ENCODE data around the gene RRP15. TPM values are rescaled to one million over a fixed set of nuclear protein-coding genes. Genes with fewer than 3 reads are reported as not detected.

RRP15 gene
- total and polyA plus RNA-seq, 9 of the 15 experiments (the other 6 are each of a cell fraction or from before 2014, with no cell fraction given), result 9.5 to 58.1 (median 29.3) TPM

DNA sequence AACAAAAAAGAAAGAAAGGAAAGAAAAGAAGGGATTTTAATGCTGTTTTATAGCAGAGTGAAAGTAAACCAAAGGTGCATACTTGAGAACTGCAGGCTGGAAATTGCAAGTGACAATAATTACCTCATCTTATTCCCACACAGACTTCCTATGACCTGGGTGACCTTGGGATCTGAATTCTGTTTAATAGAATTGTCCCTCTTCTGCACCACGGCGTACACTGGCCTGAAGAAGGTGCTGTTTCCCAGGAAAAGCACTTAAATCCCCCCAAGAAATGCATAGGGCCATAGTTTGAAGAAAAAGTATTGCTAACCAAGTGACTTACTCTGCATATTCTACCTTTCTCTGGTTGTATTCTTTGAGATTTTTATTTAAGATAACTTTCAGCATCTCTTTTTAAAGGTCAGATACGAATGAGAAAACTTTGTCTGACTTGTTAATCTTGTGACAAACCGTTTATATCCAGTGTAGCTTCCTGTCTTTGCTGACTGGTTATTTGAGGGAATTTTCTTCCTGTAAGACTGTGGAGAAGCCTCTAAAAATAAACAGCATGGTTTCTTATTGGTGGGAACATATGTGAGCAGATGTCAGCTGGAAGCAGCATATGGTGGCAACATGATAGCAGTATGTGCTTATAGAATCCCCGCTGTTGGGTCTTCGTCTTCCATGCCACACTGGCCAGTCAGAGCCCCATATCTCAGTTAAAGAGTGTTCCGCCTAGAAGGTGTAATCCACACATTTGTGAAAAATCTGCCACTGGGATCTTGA is 76.4 kb downstream of the RRP15 start:
- Histone ChIP-seq H3K36me3 (ENCODE audit: control insufficient read depth, insufficient read depth, low read length) (no peaks in the 10 kb centered on the region), H3K27me3 (ENCODE audit: control insufficient read depth in 2 of 2, insufficient read depth in 2 of 2, low read length in 2 of 2) (no peaks in the 10 kb centered on the region), H4K20me1 (replicated peaks; ENCODE audit: control insufficient read depth, insufficient read depth, low read length) (no peaks in the 10 kb centered on the region), H3K9me1 (ENCODE audit: control insufficient read depth, insufficient read depth, low read length) (no peaks in the 10 kb centered on the region), H3K4me3 (no peak overlapping the region), H3K4me1 (replicated peaks in 1 of 2; ENCODE audit: control insufficient read depth in 2 of 2, insufficient read depth in 2 of 2, low read length in 2 of 2) (peaks cover 0 to 10% of the 10 kb centered on the region in 2 experiments; a peak in 3 of 5 replicates), H2AFZ (ENCODE audit: low read depth, low read length) (no peak overlapping the region), H3K79me2 (ENCODE audit: control insufficient read depth, insufficient read depth, low read length) (no peaks in the 10 kb centered on the region), H3K9me3 (replicated peaks; ENCODE audit: control insufficient read depth, insufficient read depth, low read depth, low read length) (no peaks in the 10 kb centered on the region), H3K27ac (ENCODE audit: extremely low read depth, low read depth, low read length) (no peak overlapping the region), H3K4me2 (ENCODE audit: insufficient read depth, low read length) (no peak overlapping the region), H3K9ac (ENCODE audit: insufficient read depth in 1 of 2, low read depth in 2 of 2, low read length in 2 of 2) (no peak overlapping the region)
- ChIA-PET POLR2A (no interaction called here), CTCF (ENCODE audit: low intra/inter-chr PET ratio) (interaction anchor here (0.6 to 1.2 kb wide), 2 partner anchors 24 to 1055 kb away, joined by 3 to 5 read pairs; no protein-coding TSS in a partner anchor)
- 26% methylated on average over 7 of the region's 7 CpGs for WGBS (ENCODE audit: insufficient coverage, low coverage, missing lambda C conversion rate)
- ATAC-seq (peak; percentile 72), FAIRE-seq (peak; percentile 78), DNase-seq (ENCODE audit: extremely low read depth in 1 of 4, low spot score in 3 of 4) (peak in 2 of 4 experiments; percentile 22 to 37)
- intact Hi-C loops (cut with micrococcal nuclease) (loop anchor here (1.0 to 10.0 kb wide), 3 partner anchors 160 to 1055 kb away; no protein-coding TSS in a partner anchor), in situ Hi-C loops (cut with MboI) (no loop called here)
- no TSS peak for BruUV-seq (replicated peaks)
- TF ChIP-seq SUPT5H (IDR thresholded peaks at IDR 0.05) (no peak), ETS1 (conservative IDR thresholded peaks at IDR 0.05; ENCODE audit: control insufficient read depth, low read depth, low read length) (no peak), CBX8 (IDR thresholded peaks at IDR 0.05; ENCODE audit: borderline replicate concordance, extremely low read depth, low read depth, low read length, poor library complexity, severe bottlenecking) (no peak), ZNF311 (CRISPR knock-in tag; IDR thresholded peaks at IDR 0.05) (no peak), ETV5 (CRISPR knock-in tag; IDR thresholded peaks at IDR 0.05; ENCODE audit: low read depth) (no peak), RAD21 (CRISPR knock-in tag; conservative IDR thresholded peaks at IDR 0.05 in 1 of 2, IDR thresholded peaks at IDR 0.05 in 1 of 2) (peak; percentile 35 to 74), STAG1 (CRISPR knock-in tag; IDR thresholded peaks at IDR 0.05; ENCODE audit: borderline replicate concordance) (no peak), ZNF239 (CRISPR knock-in tag; IDR thresholded peaks at IDR 0.05) (no peak), ZFX (CRISPR knock-in tag; IDR thresholded peaks at IDR 0.05) (no peak), ZNF584 (CRISPR knock-in tag; IDR thresholded peaks at IDR 0.05; ENCODE audit: low read depth) (no peak), ZBTB17 (CRISPR knock-in tag; IDR thresholded peaks at IDR 0.05) (no peak), IRF2 (CRISPR knock-in tag; IDR thresholded peaks at IDR 0.05) (no peak), ESRRA (IDR thresholded peaks at IDR 0.05; ENCODE audit: borderline replicate concordance, low read depth) (peak; percentile 88), ATF1 (CRISPR knock-in tag; IDR thresholded peaks at IDR 0.05) (no peak), ATF1 (tag; IDR thresholded peaks at IDR 0.05) (no peak), ZFP30 (CRISPR knock-in tag; IDR thresholded peaks at IDR 0.05; ENCODE audit: borderline replicate concordance) (no peak), GATAD2B (IDR thresholded peaks at IDR 0.05; ENCODE audit: borderline replicate concordance) (no peak), NFATC3 (IDR thresholded peaks at IDR 0.05) (no peak)
- TF ChIP-seq, protein P1, sequence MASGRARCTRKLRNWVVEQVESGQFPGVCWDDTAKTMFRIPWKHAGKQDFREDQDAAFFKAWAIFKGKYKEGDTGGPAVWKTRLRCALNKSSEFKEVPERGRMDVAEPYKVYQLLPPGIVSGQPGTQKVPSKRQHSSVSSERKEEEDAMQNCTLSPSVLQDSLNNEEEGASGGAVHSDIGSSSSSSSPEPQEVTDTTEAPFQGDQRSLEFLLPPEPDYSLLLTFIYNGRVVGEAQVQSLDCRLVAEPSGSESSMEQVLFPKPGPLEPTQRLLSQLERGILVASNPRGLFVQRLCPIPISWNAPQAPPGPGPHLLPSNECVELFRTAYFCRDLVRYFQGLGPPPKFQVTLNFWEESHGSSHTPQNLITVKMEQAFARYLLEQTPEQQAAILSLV (tag; IDR thresholded peaks at IDR 0.05), result no peak
- TF ChIP-seq, protein P2, sequence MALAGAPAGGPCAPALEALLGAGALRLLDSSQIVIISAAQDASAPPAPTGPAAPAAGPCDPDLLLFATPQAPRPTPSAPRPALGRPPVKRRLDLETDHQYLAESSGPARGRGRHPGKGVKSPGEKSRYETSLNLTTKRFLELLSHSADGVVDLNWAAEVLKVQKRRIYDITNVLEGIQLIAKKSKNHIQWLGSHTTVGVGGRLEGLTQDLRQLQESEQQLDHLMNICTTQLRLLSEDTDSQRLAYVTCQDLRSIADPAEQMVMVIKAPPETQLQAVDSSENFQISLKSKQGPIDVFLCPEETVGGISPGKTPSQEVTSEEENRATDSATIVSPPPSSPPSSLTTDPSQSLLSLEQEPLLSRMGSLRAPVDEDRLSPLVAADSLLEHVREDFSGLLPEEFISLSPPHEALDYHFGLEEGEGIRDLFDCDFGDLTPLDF (CRISPR knock-in tag; IDR thresholded peaks at IDR 0.05), result no peak

All from K562 (cell line).